ENCODE results near the gene GADD45GIP1.

DNA sequence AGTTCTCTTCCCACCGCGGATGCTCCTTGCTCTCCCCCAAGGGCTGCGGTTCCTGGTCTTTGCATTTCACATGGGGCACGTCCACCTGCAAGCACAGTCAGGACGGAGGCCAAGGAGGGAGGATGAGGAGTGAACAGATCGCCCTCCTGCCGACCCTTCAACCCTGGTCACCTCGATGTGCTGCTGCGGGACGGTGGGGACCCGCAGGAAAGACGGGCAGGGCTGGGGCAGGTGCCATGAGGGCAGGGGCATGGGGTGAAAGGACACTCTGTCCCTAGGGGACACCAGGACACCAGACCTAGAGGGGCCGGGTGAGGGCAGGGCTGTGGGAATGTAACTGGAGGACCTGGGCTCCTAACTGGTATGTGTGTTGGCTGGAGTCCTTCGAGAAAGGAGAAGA is 38.8 kb downstream of the GADD45GIP1 start:
- no peak for TF ChIP-seq USF2 (IDR thresholded peaks at IDR 0.05)
- no peak for TF ChIP-seq CTCF (IDR thresholded peaks at IDR 0.05)
- no peak for TF ChIP-seq MAFK (IDR thresholded peaks at IDR 0.05; ENCODE audit: partially characterized antibody)
